Stimulated activated CD8-positive, alpha-beta memory T cell treated with anti-CD3 and anti-CD28 coated beads, Interleukin-2, amount 100 ng/mL, for 48 hours (primary cell): Measurements from ENCODE around the gene MAP7.

Source experiments
- DNase-seq, 2 donors: peaks; one replicate each; pipeline ENCODE4 v3.0.0-alpha.2; 2020; ENCODE audit warnings: low read depth in 2 of 2

The MAP7 gene

GRCh38 chr6:136529710-136530109 lies 20.5 kb downstream of the MAP7 start:
- no peak for DNase-seq

- no peak for DNase-seq
Observed at GRCh38 chr6:136528477-136528876, 21.7 kb downstream of the MAP7 start.

- no peak for DNase-seq
Observed at GRCh38 chr6:136527831-136528230, 22.4 kb downstream of the MAP7 start.

GRCh38 chr6:136526937-136527336 lies 23.3 kb downstream of the MAP7 start:
- DNase-seq: no peak

GRCh38 chr6:136526196-136526930 lies 23.9 kb downstream of the MAP7 start:
- no peak for DNase-seq

- no peak for DNase-seq
Observed at GRCh38 chr6:136525586-136526195, 24.5 kb downstream of the MAP7 start.

GRCh38 chr6:136524936-136525413 lies 25.2 kb downstream of the MAP7 start:
- no peak for DNase-seq

- no peak for DNase-seq
Observed at GRCh38 chr6:136524339-136524935, 25.8 kb downstream of the MAP7 start.

GRCh38 chr6:136523196-136523595 lies 27.0 kb downstream of the MAP7 start:
- no peak for DNase-seq

- no peak for DNase-seq
Observed at GRCh38 chr6:136522636-136523035, 27.6 kb downstream of the MAP7 start.

- DNase-seq: no peak
Observed at GRCh38 chr6:136521911-136522310, 28.3 kb downstream of the MAP7 start.

- no peak for DNase-seq
Observed at GRCh38 chr6:136521427-136521826, 28.8 kb downstream of the MAP7 start.

GRCh38 chr6:136520517-136520916 lies 29.7 kb downstream of the MAP7 start:
- DNase-seq: no peak

GRCh38 chr6:136517582-136517981 lies 32.6 kb downstream of the MAP7 start:
- no peak for DNase-seq

GRCh38 chr6:136517002-136517401 lies 33.2 kb downstream of the MAP7 start:
- DNase-seq: no peak

GRCh38 chr6:136514591-136514990 lies 35.6 kb downstream of the MAP7 start:
- no peak for DNase-seq

GRCh38 chr6:136511926-136512325 lies 38.3 kb downstream of the MAP7 start:
- no peak for DNase-seq

GRCh38 chr6:136511397-136511796 lies 38.8 kb downstream of the MAP7 start:
- DNase-seq: no peak

- no peak for DNase-seq
Observed at GRCh38 chr6:136510782-136511181, 39.4 kb downstream of the MAP7 start.

- DNase-seq: no peak
Observed at GRCh38 chr6:136510299-136510698, 39.9 kb downstream of the MAP7 start.

- DNase-seq: no peak
Observed at GRCh38 chr6:136508725-136509392, 41.4 kb downstream of the MAP7 start.

GRCh38 chr6:136506124-136506799 lies 44.0 kb downstream of the MAP7 start:
- DNase-seq: no peak
